T47D (cell line): ENCODE data around the gene GPR15LG.
"Not testable (repeated sequence)": the region's sequence is repeated elsewhere in the genome, so short reads cannot be mapped to it uniquely, and the experiment has no call there.

ENCODE experiments used
- DNase-seq, 2 experiments: peaks; one replicate each; pipeline versions ENCODE4 v3.0.0 to v3.0.0-alpha.2; 2011 to 2012; ENCODE audit warnings: low read depth in 1 of 2, low spot score in 1 of 2
- JUND ChIP-seq: IDR thresholded peaks from 2 replicates; pipeline ENCODE4 v1.6.1; 2012; ENCODE audit warnings: low read depth
- in situ Hi-C: cut with HindIII; loops from 2 replicates; pipeline ENCODE4 v1.10.0; 2016; ENCODE audit warnings: low sequenced_read_pairs, low pct_unique_long_range_greater_than_20kb

The GPR15LG gene

DNA sequence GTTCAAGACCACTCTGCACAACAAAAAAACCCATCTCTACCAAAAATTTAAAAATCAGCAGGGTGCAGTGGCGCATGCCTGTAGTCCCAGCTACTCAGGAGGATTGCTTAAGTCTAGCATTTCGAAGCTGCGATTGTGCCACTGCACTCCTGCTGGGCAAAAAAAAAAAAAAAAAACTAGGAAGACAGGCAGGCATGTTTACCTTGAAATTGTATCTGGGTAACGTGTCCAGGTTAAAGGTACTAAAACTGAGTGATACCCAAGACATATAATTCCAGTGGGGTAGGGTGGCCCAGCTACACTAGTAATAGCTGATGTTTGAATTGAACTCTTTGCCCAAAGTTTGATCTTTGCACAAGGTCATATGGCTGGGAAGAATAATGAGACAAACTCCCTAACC, 18.1 kb upstream of the GPR15LG start:
- no peak for DNase-seq
- in situ Hi-C loops = no loop called here
- no peak for TF ChIP-seq JUND

GRCh38 chr10:84156009-84156408, 17.6 kb upstream of the GPR15LG start:
- no peak for TF ChIP-seq JUND
- DNase-seq = no peak
- in situ Hi-C loops = no loop called here

DNA sequence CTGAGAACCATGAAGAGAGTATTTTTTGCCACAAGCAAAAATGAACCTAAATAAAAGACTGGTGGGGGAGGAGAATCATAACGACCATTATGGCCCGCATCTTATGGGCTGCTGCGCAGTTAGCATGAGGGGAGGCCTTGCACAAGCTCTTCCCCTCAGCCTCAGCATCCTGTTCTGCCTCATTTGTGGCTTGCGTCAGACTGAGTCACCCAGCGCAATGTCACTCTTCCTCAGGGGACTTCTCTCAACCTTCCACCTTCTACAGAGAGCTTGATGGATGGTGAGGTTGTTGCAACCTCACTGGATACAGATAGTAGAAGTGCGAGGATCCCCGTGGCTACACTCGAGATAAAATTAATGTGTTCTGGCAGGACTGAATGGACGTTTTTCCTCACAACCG, 16.8 kb upstream of the GPR15LG start:
- no peak for DNase-seq
- no peak for TF ChIP-seq JUND
- in situ Hi-C loops = no loop called here

DNA sequence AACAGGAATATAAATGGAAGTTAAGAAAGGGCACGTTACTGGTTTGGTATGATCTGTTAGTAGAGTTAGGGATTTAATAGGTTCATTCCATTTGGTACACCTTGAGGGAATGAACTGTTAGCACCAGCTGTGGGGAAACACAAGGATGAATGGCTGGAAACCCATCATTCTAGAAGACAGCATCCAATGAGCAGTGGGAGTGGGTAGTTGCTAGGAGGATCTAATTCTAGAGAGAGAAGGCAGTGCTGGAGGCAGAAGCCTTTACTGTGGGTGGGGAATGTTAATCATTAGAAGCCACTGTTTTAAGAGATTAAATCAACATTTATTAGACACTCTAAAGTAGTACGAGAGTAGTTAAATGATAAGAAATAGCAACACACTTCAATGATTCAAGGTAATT, 15.5 kb upstream of the GPR15LG start:
- DNase-seq = no peak
- in situ Hi-C loops = no loop called here
- TF ChIP-seq JUND = no peak

- TF ChIP-seq JUND = no peak
- no peak for DNase-seq
Measured at GRCh38 chr10:84158550-84158949, 15.1 kb upstream of the GPR15LG start.

DNA sequence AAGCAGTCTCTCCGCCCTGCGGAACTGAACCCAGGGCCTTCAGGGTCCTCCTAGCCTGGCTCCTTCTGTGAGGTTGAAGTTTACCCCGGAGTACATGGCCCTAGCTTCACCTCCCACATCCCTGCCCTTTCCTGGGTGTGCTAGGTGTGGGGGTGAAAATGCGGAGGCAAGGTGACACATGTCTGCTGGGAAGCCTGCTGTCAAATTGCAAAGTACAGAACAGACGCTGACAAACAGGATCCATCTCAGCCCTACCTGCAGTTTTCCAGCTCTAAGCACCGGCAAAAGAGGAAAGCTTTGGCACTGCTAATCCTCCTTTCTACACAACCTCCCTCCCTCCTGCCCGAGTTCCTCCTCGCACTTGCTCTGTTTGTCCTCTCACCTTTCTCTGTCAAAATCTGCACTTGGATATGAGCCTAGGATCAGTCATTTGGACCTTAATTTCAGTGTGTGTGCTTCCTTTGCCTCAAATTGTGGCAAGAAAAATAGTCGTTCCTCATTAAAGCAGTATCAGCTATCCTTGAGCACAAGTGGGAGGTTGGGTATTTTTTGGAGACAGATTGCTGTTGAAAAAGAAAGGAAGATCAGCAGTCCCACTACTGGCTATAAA, 14.4 kb upstream of the GPR15LG start:
- DNase-seq = no peak
- in situ Hi-C loops = no loop called here
- no peak for TF ChIP-seq JUND

More at GRCh38 chr10:84158550-84158949, 15.1 kb upstream of the GPR15LG start:
- in situ Hi-C loops = no loop called here

GRCh38 chr10:84160663-84161362, 12.8 kb upstream of the GPR15LG start:
- DNase-seq = no peak
- in situ Hi-C loops = no loop called here

DNA sequence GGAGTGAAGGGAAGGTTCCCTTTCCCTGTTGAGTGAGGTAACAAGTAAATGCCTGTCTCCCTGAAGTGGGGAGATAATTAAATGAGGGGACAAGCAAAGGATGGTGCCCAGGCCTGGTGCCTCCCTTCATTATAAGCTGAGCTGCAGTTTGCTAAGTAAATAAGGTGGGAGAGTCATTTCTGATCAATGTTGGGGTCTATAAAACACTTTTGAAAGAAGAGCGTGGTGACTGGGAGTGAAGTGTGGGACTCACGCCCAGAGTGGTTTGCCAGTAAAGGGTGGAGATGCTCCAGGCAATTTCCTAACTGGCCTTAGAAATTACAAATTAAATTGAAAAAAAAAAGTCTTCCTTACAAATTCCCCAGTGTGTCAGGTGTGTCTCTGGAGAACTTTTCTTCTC, 9.6 kb upstream of the GPR15LG start:
- in situ Hi-C loops = no loop called here
- no peak for TF ChIP-seq JUND
- DNase-seq = no peak

More at GRCh38 chr10:84160663-84161362, 12.8 kb upstream of the GPR15LG start:
- no peak for TF ChIP-seq JUND

- TF ChIP-seq JUND = no peak
- no peak for DNase-seq
- in situ Hi-C loops = no loop called here
Measured at GRCh38 chr10:84164442-84164841, 9.2 kb upstream of the GPR15LG start.

- in situ Hi-C loops = no loop called here
- no peak for TF ChIP-seq JUND
- DNase-seq = no peak
Measured at GRCh38 chr10:84166620-84167288, 6.8 kb upstream of the GPR15LG start.

- in situ Hi-C loops, DNase-seq: not testable (repeated sequence)
Measured at GRCh38 chr10:84167289-84167653, 6.3 kb upstream of the GPR15LG start.

DNA sequence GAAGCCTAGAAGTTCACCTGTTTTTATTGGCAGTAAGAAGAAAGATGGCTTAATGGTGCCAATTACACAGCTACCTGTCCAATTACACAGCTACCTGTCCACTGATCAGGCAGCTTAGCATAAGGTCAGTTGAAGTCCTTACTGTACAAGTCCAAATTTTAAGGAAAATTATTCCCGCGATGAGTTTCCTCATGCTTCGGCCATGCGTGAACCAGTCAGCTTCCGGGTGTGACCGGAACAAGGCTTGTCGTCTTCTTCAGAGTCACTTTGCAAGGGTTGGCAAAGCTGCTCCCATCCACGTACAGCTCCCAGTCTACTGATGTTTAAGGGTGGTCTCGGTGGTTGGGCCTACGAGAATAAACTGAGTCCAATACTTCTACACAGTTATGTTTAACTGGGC, 5.2 kb upstream of the GPR15LG start:
- in situ Hi-C loops, DNase-seq: not testable (repeated sequence)

DNA sequence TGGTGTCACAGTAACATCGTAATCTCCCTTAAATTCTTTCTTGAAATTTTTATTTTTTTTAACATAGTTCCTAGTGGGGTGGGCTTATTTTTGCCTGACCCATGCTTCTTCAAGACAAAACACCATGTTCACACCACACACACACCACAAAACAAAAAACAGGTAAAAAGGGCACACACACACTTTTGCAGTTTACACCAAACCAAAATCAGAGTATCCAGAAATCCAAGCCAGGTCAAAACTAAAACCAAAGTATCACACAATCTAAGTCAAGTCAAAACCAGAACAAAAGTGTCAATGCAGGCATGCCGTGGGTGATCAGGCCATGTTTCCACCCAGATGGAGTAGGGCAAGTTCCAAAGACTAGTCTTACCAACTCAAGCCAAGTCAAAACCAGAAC, 2.4 kb upstream of the GPR15LG start:
- in situ Hi-C loops, DNase-seq: not testable (repeated sequence)

DNA sequence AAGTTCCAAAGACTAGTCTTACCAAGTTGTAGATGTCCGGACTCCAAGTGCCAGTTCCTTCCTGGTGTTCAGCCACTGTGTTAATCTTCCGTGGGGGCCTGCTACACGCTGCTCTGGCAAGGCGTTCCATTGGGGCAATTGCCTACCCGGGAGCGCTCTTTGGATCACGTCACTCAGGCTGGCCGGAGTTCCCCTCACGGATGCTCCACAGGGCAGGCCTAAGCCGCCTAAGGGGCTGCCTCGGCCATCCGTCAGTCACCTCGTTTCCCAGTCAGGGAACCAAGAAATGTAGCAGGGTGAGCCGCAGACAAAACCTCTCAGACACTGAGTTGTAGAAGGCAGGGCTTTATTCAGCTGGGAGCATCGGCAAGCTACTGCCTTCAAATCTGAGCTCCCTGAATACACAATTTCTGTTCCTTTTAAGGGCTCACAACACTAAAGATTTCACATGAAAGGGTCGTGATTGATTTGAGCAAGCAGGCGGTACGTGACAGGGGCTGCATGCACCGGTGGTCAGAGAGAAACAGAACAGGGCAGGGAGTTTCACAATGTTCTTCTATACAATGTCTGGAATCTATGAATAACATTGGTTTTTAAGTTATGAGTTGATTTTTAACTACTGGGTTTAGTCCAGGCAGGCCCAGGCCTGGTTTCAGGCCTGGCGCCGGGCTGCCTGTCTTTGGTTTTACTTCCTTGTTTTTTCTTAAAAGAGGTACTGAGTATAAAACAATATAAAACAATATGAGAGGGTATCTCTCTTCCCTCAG, 1.7 kb upstream of the GPR15LG start:
- DNase-seq, in situ Hi-C loops: not testable (repeated sequence)
